PC-3 (cell line): ENCODE measurements around the gene ANOS1. TPM values are rescaled to one million over a fixed set of nuclear protein-coding genes. Genes with fewer than 3 reads are reported as not detected.

ENCODE experiments used
- ATAC-seq: fragments of 200-7000 bp; cut with Tn5 transposase; 2 replicates; pipeline ENCODE4 v1.9.1; 2020; ENCODE audit warnings: mild to moderate bottlenecking, moderate library complexity
- BruUV-seq: library from RNA; stranded (reverse); fragments of 400-500 nt; replicated peaks from 2 replicates; lab custom pipeline; 2021; lab: Mats Ljungman, UMichigan
- CTCF ChIA-PET: fragments of 300-600 bp; sonication (Branson Sonifier 250); formaldehyde crosslinking; loops from one replicate; lab custom pipeline; 2022; ENCODE audit warnings: antibody characterized with exemption; lab: Charles Lee
- POLR2A ChIA-PET: fragments of 300-600 bp; sonication (Branson Sonifier 250); formaldehyde crosslinking; loops from one replicate; lab custom pipeline; 2022; ENCODE audit warnings: antibody characterized with exemption; ENCODE audit not compliant: unreplicated experiment; lab: Charles Lee
- DNase-seq: peaks from one replicate; pipeline ENCODE4 v3.0.0-alpha.2; 2015
- H2AFZ ChIP-seq: fragments of 300-600 bp; sonication (generic); 2 replicates; pipeline ENCODE4 v1.6.0; 2016; ENCODE audit warnings: antibody characterized with exemption, low read length
- H3F3A ChIP-seq: fragments of 300-600 bp; sonication (generic); one replicate; pipeline ENCODE4 v1.6.0; 2017; ENCODE audit warnings: antibody characterized with exemption, low read length, control low read depth, mild to moderate bottlenecking; ENCODE audit not compliant: unreplicated experiment
- H3K27ac ChIP-seq: fragments of 300-600 bp; sonication (generic); 2 replicates; pipeline ENCODE4 v1.5.1; 2016; ENCODE audit warnings: mild to moderate bottlenecking, low read length
- H3K27me3 ChIP-seq: fragments of 300-600 bp; sonication (generic); 2 replicates; pipeline ENCODE4 v1.6.1; 2016; ENCODE audit warnings: low read length, mixed read lengths
- H3K36me3 ChIP-seq: fragments of 300-600 bp; sonication (generic); 2 replicates; pipeline ENCODE4 v1.6.1; 2016; ENCODE audit warnings: low read depth, mixed run types, low read length, mixed read lengths
- H3K4me1 ChIP-seq: fragments of 300-600 bp; sonication (generic); 2 replicates; pipeline ENCODE4 v1.5.1; 2016; ENCODE audit warnings: low read length; ENCODE audit not compliant: insufficient read depth
- H3K4me2 ChIP-seq: fragments of 300-600 bp; sonication (generic); 2 replicates; pipeline ENCODE4 v1.6.0; 2016; ENCODE audit warnings: low read length
- H3K4me3 ChIP-seq: fragments of 300-600 bp; sonication (generic); 2 replicates; pipeline ENCODE4 v1.5.1; 2016; ENCODE audit warnings: mild to moderate bottlenecking, low read length, mixed read lengths
- H3K79me2 ChIP-seq: fragments of 300-600 bp; sonication (generic); 2 replicates; pipeline ENCODE4 v1.6.1; 2017; ENCODE audit warnings: low read length, mixed read lengths
- H3K9ac ChIP-seq: fragments of 300-600 bp; sonication (generic); 2 replicates; pipeline ENCODE4 v1.6.0; 2016; ENCODE audit warnings: mild to moderate bottlenecking, low read length
- H3K9me2 ChIP-seq: fragments of 300-600 bp; sonication (generic); replicated peaks from 2 replicates; pipeline ENCODE4 v1.6.1; 2016; ENCODE audit warnings: mixed run types, low read length, mixed read lengths
- H3K9me3 ChIP-seq: fragments of 300-600 bp; sonication (generic); 2 replicates; pipeline ENCODE4 v1.6.1; 2016; ENCODE audit warnings: low read length, mixed read lengths
- H4K20me1 ChIP-seq: fragments of 300-600 bp; sonication (generic); 2 replicates; pipeline ENCODE4 v1.6.1; 2016; ENCODE audit warnings: low read length, mixed read lengths
- CTCF ChIP-seq: fragments of 300-600 bp; sonication (generic); conservative IDR thresholded peaks from 2 replicates; pipeline ENCODE4 v1.5.1; 2017; ENCODE audit warnings: antibody characterized with exemption, low read depth, mild to moderate bottlenecking, low read length
- EZH2 ChIP-seq: fragments of 300-600 bp; sonication (generic); IDR thresholded peaks from one replicate; pipeline ENCODE4 v1.6.1; 2017; ENCODE audit warnings: antibody characterized with exemption, mild to moderate bottlenecking, low read length; ENCODE audit not compliant: unreplicated experiment
- EZH2phosphoT487 ChIP-seq: fragments of 300-600 bp; sonication (generic); IDR thresholded peaks from 2 replicates; pipeline ENCODE4 v1.6.1; 2018; ENCODE audit warnings: mild to moderate bottlenecking, antibody characterized with exemption, low read length, borderline replicate concordance
- intact Hi-C: fragments of 100-400 bp; cut with micrococcal nuclease; formaldehyde crosslinking; loops from 2 replicates; pipeline ENCODE4 v1.9.0; 2023
- total RNA-seq: library from RNA; depleted of rRNA; stranded (reverse); fragments of >200 nt; gene quantifications from 2 replicates; pipeline ENCODE4 v1.2.3, GENCODE V29; 2014

The ANOS1 gene
- total RNA-seq, 1 experiment from 2014 or later, result 3.5 TPM

- no TSS peak for BruUV-seq
- H3K79me2 ChIP-seq, result no peaks in the 10 kb centered on the region
- ChIA-PET POLR2A (no interaction called here), CTCF (no interaction called here)
- no peak overlapping the region for H3K9ac ChIP-seq
- no peaks in the 10 kb centered on the region for H3K36me3 ChIP-seq
- no peak overlapping the region for H3K27ac ChIP-seq
- H3K9me3 ChIP-seq, result no peaks in the 10 kb centered on the region
- ATAC-seq, result no peak
- H4K20me1 ChIP-seq, result no peaks in the 10 kb centered on the region
- H2AFZ ChIP-seq, result no peak overlapping the region
- no peak for TF ChIP-seq CTCF
- no peak for TF ChIP-seq EZH2
- no peak for TF ChIP-seq EZH2phosphoT487
- H3K4me1 ChIP-seq, result no peaks in the 10 kb centered on the region
- no peaks in the 10 kb centered on the region for H3F3A ChIP-seq
- no peak overlapping the region for H3K4me2 ChIP-seq
- peaks cover 7% of the 10 kb centered on the region; the same call in 1 of the 2 replicates for H3K27me3 ChIP-seq
- no peak for DNase-seq
- no peaks in the 10 kb centered on the region for H3K9me2 ChIP-seq
- H3K4me3 ChIP-seq, result no peak overlapping the region
- intact Hi-C loops, result no loop called here
Observed at GRCh38 chrX:8639949-8640475, 91.9 kb downstream of the ANOS1 start.

- Histone ChIP-seq H3K36me3 (no peaks in the 10 kb centered on the region), H3K4me3 (no peak overlapping the region), H3K4me1 (no peaks in the 10 kb centered on the region), H3K4me2 (no peak overlapping the region), H4K20me1 (no peaks in the 10 kb centered on the region), H3K27me3 (peaks cover 7% of the 10 kb centered on the region; the same call in 1 of the 2 replicates), H3K9me3 (no peaks in the 10 kb centered on the region), H2AFZ (no peak overlapping the region), H3K9me2 (no peaks in the 10 kb centered on the region), H3K9ac (no peak overlapping the region), H3F3A (no peaks in the 10 kb centered on the region), H3K27ac (no peak overlapping the region), H3K79me2 (no peaks in the 10 kb centered on the region)
- no peak for DNase-seq
- POLR2A ChIA-PET, result no interaction called here
- no TSS peak for BruUV-seq
- CTCF ChIA-PET, result no interaction called here
- no peak for TF ChIP-seq EZH2phosphoT487
- no peak for TF ChIP-seq CTCF
- TF ChIP-seq EZH2, result no peak
- intact Hi-C loops, result no loop called here
- ATAC-seq, result no peak
Observed at GRCh38 chrX:8636497-8636896, 95.4 kb downstream of the ANOS1 start.

GRCh38 chrX:8635812-8636211 lies 96.1 kb downstream of the ANOS1 start:
- ChIA-PET POLR2A (no interaction called here), CTCF (no interaction called here)
- DNase-seq (no peak), ATAC-seq (no peak)
- H3K4me2 ChIP-seq, result no peak overlapping the region
- no peaks in the 10 kb centered on the region for H3F3A ChIP-seq
- peaks cover 7% of the 10 kb centered on the region; the same call in 1 of the 2 replicates for H3K27me3 ChIP-seq
- H4K20me1 ChIP-seq, result no peaks in the 10 kb centered on the region
- no peaks in the 10 kb centered on the region for H3K36me3 ChIP-seq
- no peak overlapping the region for H3K9ac ChIP-seq
- no peak overlapping the region for H2AFZ ChIP-seq
- H3K79me2 ChIP-seq, result no peaks in the 10 kb centered on the region
- H3K4me3 ChIP-seq, result no peak overlapping the region
- H3K27ac ChIP-seq, result no peak overlapping the region
- no peaks in the 10 kb centered on the region for H3K4me1 ChIP-seq
- intact Hi-C loops, result no loop called here
- H3K9me3 ChIP-seq, result no peaks in the 10 kb centered on the region
- TF ChIP-seq EZH2phosphoT487 (no peak), CTCF (no peak), EZH2 (no peak)
- BruUV-seq, result no TSS peak
- 0 out of 2 replicates have a peak, but pooled peaks cover 5% of the 10 kb centered on the region for H3K9me2 ChIP-seq
